Renal pelvis (tissue), 4 donors: ENCODE measurements around the gene ASH1L. TPM values are rescaled to one million over a fixed set of nuclear protein-coding genes. Genes with fewer than 3 reads are reported as not detected.
"Not testable (repeated sequence)": the region's sequence is repeated elsewhere in the genome, so short reads cannot be mapped to it uniquely, and the experiment has no call there.

Source experiments
- DNase-seq: peaks from one replicate; pipeline ENCODE4 v3.0.0-alpha.2; 2013
- polyA plus RNA-seq, 3 donors: library from polyadenylated mRNA; unstranded; fragments of 120-200 nt; gene quantifications; one replicate each; pipeline ENCODE4 v1.2.1, GENCODE V29; 2013; ENCODE audit not compliant: insufficient read length in 3 of 3

Gene ASH1L
- polyA plus RNA-seq, 3 donors: 37.0 to 51.6 (median 47.1) TPM

DNA sequence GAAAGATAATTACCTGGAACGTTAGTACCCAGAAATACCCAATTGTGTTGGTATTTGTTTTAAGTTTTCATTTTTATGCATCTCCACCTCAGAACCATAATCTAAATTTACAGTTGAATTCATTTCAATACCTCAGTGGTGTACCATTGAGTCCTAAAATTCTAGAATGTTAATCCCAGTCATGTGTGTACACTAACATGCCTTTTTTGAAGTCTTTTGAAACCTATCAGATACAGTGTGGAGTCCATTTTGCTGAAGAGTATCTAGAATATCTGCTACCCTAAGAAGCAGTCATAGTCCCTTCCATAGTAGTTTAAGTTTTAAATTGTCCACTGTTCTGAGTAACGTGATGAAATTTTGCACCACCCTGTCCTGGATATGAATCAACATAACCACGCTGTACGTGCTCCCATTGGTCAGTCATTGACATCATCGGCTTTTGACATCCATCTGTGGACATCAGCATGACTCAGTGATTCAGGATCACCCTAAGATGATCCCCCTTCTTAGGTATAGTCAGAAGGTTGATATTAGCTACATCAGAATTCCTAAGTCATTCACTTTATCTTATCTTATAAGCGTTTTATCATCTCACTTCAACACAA, 7.5 kb upstream of the ASH1L start:
- no peak for DNase-seq

DNA sequence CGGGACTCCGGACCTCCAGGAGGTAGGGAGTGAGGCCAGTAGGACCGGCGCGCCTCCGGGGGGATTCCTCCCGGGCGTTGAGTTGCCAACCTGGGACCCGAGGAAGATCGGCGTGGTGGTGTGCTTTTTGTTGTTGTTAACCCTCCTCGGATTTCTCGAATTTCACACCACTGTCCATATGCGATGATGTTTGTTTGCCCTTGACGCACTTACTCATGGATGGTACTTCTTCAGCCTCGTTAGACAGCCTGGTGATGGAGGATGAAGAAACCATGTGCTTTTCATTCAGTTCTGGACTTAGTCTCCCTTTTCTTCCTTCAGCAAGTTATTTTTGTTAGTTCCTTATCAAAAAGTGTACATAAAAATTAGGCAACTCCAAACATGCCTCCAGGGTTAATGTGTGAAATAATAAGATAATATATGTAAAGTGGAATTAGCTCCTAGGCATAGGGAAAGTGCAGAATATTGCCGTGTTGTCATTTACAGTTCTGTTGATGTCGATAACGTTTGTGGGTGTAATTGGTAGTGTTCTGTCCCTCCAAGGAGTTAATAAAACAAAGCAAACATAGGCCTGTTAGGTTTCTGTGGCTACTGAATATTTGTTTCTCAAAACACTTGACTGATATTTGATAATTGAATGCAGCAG, 897 bp upstream of the ASH1L start:
- DNase-seq: not testable (repeated sequence)

DNA sequence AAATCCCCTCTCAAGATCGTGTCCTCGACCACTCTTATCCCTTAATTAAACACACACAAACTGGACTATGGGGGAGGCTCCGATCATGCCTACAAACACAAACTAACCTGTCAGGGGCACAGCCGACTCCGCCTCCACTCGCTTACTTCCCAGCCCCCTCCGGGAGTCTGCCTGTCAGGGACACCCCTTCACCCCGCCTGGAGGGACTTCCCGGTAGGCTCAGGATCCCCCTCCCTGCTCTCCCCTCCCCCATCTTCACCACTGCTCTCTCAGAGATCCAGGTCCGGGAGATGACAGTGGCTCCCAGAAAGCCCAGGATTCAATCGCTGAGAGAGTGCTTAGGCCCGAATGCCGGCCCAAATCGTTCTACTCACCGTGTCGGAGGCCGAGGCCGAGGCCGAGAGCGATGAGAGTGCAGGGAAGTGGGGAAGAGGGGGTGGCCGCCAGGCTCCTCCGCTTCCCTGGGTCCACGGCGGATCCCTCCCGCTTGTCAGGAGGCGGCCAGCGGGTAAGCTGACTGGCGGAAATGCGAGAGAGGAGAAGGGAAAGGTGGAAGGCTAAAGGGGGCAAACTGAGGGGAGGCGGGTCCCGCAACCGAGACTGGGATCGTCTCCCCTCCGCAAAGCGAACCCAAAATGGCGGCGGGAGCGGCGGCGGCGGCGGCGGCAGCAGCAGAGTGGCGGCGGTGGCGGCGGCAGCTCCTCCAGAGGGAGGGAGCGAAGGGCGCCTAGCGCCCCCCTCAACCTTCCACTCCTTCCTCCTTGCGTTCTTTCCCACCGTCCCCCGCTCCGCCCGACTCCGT, 623 bp downstream of the ASH1L start:
- DNase-seq: not testable (repeated sequence)

GRCh38 chr1:155555915-155556314, 6.7 kb downstream of the ASH1L start:
- DNase-seq: no peak

DNA sequence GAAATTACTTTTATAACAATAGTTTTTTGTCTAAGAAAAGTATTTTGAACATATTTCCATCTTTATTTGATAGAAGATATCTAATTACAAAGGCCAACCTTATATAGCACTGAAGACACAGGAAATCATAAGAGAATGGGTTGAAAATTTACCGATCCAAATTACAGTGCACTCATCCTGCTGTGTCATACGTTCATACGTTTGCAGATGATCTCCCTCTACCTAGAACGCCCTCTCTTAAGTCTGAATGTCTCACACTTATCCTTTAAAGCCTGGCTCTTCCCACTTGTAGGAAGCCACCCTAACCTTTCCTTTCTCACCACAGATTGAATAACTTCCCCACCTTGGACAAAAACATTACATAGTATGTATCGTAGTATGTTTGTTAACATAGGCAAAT, 9.3 kb downstream of the ASH1L start:
- DNase-seq: no peak

DNA sequence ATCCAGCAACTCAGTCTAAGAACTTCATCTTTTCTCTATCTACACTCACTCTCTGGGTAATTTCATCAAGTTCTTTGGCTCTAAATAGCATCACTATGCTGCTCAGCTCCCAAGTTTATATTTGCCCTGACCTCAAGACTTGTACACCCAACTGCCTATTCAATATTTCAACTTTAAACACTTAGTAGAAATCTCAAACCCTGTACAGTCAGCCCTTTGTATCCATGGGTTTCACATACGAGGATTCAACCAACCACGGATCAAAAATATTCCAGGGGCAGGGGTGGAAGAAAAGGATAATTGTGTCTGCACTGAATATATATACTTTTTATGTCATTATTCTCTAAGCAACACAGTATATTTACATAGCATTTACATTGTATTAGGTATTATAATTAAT, 13.9 kb downstream of the ASH1L start:
- DNase-seq: no peak

DNA sequence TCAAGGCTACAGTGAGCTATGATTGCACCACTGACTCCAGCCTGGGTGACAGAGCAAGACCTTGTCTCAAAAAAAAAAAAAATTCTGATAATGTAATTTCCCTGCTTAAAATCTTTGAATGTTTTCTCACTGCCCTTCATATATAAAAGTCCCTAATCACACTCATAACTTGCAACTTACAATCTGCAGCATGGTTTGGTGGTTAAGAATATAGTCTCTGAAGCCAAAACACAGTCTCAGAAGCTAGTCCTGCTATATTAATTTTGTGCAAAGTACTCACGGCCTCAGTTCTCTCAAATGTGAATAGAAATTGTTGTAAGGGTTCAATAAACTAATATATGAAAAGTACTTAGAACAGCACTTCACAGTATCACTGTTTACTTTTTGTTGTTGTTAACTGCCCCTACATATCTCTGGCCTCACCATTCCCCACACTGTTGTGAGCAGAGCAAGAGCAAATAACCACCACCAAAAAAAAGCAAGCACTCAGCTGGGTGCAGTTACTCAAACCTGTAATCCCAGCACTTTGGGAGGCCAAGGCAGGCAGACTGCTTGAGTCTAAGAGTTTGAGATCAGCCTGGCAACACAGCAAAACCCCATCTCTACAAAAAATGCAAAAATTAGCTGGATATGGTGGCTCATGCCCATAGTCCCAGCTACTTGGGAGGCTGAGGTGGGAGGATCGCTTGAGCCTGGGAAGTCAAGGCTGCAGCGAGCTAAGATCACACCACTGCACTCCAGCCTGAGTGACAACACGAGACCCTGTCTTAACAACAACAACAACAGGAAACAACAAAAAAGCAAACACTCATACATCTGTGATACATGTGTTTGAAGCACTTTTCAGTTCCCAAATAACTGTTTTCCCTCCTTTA, 22.4 kb downstream of the ASH1L start:
- DNase-seq: no peak

DNA sequence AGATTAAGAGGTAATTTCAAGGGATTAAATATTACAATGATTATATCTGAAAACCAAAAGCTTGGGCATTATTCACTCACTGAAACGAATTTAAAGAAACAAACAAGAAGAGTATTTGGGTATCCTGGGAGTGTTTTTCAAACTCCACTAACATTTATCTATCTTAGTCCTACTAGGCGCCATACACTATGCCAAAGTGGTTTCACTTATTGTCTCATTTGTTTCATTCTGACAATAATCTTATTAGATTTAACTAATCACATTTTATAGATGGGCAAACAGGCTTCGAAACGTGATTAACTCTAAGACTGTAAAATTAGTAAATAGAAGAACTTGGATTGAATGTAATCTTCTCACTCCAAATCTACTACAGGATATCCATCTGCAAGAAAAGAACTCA, 25.4 kb downstream of the ASH1L start:
- no peak for DNase-seq

DNA sequence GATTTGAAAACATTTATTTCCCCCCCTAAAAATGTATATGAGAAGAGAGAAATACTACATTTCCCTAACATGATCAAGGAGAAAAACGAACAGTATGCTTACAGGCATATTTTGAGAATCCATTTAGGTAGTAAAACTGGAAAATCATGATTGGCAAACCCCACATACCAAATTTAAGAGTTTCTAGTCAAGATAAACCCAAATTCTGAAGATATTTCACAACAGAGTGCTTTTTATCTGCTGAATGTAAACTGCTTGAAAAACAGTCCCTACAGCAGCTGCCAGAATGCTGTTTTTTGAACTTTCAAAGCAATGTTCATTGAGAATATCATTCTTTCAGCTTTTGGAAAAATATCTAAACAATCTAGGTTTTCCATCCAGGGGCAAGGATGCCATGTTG, 31.0 kb downstream of the ASH1L start:
- no peak for DNase-seq

DNA sequence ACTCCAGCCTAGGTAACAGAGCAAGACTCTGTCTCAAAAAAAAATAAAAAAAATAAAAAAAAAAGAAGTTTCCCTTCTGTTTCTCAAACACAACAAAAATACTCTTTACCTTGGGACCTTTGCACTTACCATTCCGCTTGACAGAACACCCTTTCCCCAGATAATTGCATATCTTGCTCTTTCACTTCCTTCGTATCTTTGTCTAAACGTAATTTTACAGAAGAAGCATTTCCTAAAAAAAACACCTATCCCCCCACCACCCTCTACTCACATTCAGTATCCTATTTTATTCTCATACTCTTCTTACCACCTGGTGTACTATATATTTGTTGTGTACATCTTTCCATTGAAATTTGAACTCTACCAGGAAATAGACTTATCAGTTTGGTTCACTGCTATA, 32.7 kb downstream of the ASH1L start:
- DNase-seq: no peak

- DNase-seq: no peak
Observed at GRCh38 chr1:155529109-155529508, 33.5 kb downstream of the ASH1L start.

DNA sequence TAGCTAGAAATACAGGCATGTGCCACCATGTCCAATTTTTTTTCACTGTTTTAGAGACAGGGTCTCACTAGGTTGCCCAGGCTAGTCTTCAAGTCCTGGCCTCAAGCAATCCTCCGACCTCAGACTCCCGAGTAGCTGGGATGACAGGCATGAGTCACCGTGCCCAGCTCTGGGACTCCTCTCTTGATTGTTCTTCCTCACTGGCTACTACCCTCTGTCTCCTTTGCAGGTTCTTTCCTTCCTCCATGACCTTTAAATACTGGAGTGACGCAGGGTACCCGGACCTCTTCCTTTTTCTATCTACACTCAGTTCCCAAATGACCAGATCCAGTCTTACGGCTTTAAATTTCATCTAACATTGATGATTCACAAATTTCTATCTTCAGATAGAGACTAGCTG, 34.9 kb downstream of the ASH1L start:
- no peak for DNase-seq

GRCh38 chr1:155526356-155526755, 36.2 kb downstream of the ASH1L start:
- no peak for DNase-seq

- no peak for DNase-seq
Observed at GRCh38 chr1:155522069-155522468, 40.5 kb downstream of the ASH1L start.

DNA sequence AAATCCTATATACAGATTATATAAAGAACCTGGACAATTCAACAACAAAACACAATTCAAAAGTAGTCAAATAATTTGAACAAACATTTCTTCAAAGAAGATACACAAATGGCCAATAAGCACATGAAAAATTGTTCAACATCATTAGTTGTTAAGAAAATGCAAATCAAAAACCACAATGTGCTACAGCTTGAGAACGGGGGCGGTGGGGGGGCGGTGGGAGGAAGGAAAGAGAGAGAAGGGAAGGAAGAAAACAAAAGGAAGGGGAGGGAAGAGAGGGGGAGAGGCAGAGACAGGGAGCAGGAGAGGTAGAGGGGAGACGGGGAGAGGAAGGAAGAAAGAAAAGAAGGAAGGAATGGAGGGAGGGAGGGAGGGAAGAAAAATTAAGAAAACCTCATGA, 44.1 kb downstream of the ASH1L start:
- DNase-seq: no peak

DNA sequence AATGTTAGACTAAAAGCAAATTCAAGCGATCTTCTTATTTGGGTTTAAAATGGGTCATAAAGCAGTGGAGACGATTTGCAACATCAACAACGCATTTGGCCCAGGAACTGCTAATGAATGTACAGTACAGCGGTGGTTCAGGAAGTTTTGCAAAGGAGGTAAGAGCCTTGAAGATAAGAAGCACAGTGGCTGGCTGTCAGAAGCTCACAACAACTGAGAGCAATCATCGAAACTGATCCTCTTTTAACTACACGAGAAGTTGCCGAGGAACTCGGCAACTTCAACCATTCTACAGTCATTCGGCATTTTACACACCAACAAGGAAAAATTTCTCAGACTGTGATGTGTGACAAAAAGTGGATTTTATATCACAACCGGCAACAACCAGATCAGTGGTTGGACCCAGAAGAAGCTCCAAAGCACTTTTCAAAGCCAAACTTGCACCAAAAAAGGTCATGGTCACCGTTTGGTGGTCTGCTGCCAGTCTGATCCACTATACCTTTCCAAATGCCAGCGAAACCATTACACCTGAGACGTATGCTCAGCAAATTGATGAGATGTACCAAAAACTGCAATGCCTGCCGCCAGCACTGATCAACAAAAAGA, 47.9 kb downstream of the ASH1L start:
- no peak for DNase-seq

GRCh38 chr1:155513300-155513916, 49.2 kb downstream of the ASH1L start:
- no peak for DNase-seq

DNA sequence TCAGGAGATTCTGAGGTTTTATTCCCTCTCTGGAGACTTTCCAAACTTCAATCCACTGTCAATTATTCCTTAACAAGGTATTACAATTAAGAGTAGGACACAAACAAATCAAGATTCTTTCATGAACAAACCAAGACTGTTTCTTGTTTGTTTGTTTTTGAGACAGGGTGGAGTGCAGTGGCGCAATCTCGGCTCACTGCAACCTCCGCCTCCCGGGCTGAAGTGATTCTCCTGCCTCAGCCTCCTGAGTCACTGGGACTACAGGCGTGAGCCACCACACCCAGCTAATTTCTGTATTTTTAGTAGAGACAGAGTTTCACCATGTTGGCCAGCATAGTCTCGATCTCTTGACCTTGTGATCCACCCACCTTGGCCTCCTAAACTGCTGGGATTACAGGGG, 51.2 kb downstream of the ASH1L start:
- DNase-seq: not testable (repeated sequence)

GRCh38 chr1:155509064-155509463, 53.5 kb downstream of the ASH1L start:
- DNase-seq: no peak

GRCh38 chr1:155507945-155508344, 54.7 kb downstream of the ASH1L start:
- DNase-seq: no peak

DNA sequence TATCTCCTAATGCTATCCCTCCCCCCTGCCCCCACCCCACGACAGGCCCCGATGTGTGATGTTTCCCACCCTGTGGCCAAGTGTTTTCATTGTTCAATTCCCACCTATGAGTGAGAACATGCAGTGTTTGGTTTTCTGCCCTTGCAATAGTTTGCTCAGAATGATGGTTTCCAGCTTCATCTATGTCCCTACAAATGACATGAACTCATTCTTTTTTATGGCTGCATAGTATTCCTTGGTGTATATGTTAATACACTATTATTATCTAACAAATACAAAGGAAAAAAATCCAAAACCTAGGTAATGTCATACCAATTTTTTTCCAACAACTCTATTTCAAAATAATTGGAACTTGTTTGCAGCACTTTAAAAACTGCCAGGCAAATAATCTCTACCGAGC, 56.6 kb downstream of the ASH1L start:
- not testable (repeated sequence) for DNase-seq
